ENCODE measurements around the gene OR51B4. TPM values are rescaled to one million over a fixed set of nuclear protein-coding genes. Genes with fewer than 3 reads are reported as not detected.
"Not testable (repeated sequence)": the region's sequence is repeated elsewhere in the genome, so short reads cannot be mapped to it uniquely, and the experiment has no call there.

The OR51B4 gene
- total RNA-seq, 2 experiments from 2014 or later = not detected

DNA sequence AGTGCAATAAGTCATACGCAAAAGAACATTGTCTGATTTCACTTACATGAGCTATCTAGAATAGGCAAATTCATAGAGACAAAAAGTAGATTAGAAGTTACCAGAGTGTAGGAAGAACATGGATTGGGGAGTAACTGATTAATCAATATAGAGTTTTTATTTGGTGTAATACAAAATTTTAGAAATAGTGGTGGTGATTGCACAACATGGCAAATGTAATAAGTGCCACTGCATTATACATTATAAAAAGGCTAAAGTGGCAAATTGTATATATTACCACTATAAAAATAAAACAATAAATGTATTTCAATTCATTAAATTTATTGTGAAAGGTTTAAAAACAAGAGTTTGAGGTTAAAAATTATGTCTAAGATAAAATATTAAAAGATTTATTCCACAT lies 8.7 kb upstream of the OR51B4 start:
- DNase-seq (no peak), ATAC-seq (ENCODE audit: low read depth) (no peak)
- Mint-ChIP-seq H3K27me3 (peaks cover 3% of the 10 kb centered on the region), H3K9me3 (no peaks in the 10 kb centered on the region), H3K27ac (no peak overlapping the region), H3K4me3 (no peak overlapping the region), H3K4me1 (no peaks in the 10 kb centered on the region), H3K36me3 (no peaks in the 10 kb centered on the region)
- POLR2A ChIA-PET = no interaction called here

GRCh38 chr11:5307256-5308019 lies 5.7 kb upstream of the OR51B4 start:
- no peak overlapping the region for H3K4me3 Mint-ChIP-seq
- no peaks in the 10 kb centered on the region for H3K9me3 Mint-ChIP-seq
- no peak overlapping the region for H3K27ac Mint-ChIP-seq
- POLR2A ChIA-PET = no interaction called here
- ATAC-seq (ENCODE audit: low read depth) (no peak), DNase-seq (no peak)
- peaks cover 3% of the 10 kb centered on the region for H3K27me3 Mint-ChIP-seq
- H3K4me1 Mint-ChIP-seq = no peaks in the 10 kb centered on the region
- no peaks in the 10 kb centered on the region for H3K36me3 Mint-ChIP-seq

DNA sequence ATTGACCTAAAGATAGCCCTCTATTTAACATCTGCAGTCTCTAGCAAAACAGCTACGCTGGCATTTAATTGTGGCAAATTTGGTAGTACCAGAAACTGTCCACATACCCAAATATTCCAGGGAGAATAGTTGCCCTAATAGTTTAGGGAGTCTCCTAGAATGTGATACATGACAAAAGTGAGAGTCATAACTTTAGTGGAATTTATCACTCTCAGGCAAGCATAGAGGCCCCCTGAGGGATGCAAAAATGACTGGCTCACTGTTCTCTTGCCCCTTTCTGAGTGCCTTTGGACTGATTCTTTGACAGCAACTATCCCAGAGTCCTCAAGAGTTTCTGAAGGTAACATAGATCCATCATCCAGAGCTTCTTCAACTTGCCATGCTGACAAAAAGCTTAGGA lies 2.3 kb upstream of the OR51B4 start:
- Mint-ChIP-seq H3K4me1 (no peaks in the 10 kb centered on the region), H3K36me3 (no peaks in the 10 kb centered on the region), H3K9me3 (no peaks in the 10 kb centered on the region), H3K27me3 (peaks cover 3% of the 10 kb centered on the region), H3K4me3 (no peak overlapping the region), H3K27ac (no peak overlapping the region)
- ATAC-seq (ENCODE audit: low read depth) = no peak
- POLR2A ChIA-PET = no interaction called here
- DNase-seq = no peak

- POLR2A ChIA-PET = no interaction called here
- Mint-ChIP-seq H3K4me1 (no peaks in the 10 kb centered on the region), H3K4me3 (no peak overlapping the region), H3K9me3 (no peaks in the 10 kb centered on the region), H3K27me3 (peaks cover 3% of the 10 kb centered on the region), H3K36me3 (no peaks in the 10 kb centered on the region), H3K27ac (no peak overlapping the region)
- no peak for DNase-seq
- no peak for ATAC-seq (ENCODE audit: low read depth)
These were observed 1.9 kb upstream of the OR51B4 start for GRCh38 chr11:5303626-5304025.

DNA sequence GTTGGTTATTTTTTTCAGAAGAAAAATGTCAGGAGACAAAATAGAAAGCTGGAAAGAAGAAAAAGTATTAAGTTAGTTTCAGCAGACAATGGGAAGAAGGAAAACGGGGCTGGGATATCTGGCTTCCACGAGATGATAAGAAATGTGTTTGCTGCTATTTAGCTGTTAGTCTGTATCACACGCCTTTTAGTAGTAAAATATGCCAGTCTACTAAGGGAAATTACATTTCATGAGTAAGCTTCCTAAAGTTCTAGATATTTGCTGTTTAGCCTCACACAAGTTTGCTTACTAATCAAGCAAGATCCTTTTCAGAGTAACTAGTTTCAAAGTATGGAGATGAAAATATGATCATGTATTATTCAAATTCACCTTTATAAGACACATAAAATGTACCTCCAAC lies 1.5 kb downstream of the OR51B4 start:
- no peak for ATAC-seq (ENCODE audit: low read depth)
- Mint-ChIP-seq H3K27ac (no peak overlapping the region), H3K9me3 (no peaks in the 10 kb centered on the region), H3K4me3 (no peak overlapping the region), H3K4me1 (no peaks in the 10 kb centered on the region), H3K36me3 (no peaks in the 10 kb centered on the region), H3K27me3 (peaks cover 7% of the 10 kb centered on the region)
- POLR2A ChIA-PET = no interaction called here
- no peak for DNase-seq

GRCh38 chr11:5298451-5298850 lies 3.3 kb downstream of the OR51B4 start:
- ATAC-seq (ENCODE audit: low read depth) = no peak
- POLR2A ChIA-PET = no interaction called here
- no peaks in the 10 kb centered on the region for H3K36me3 Mint-ChIP-seq

GRCh38 chr11:5297721-5298323 lies 3.9 kb downstream of the OR51B4 start:
- Mint-ChIP-seq H3K4me3 (no peak overlapping the region), H3K4me1 (no peaks in the 10 kb centered on the region), H3K27me3 (peaks cover 7% of the 10 kb centered on the region), H3K9me3 (no peaks in the 10 kb centered on the region), H3K36me3 (no peaks in the 10 kb centered on the region), H3K27ac (no peak overlapping the region)
- ATAC-seq (ENCODE audit: low read depth) (no peak), DNase-seq (no peak)
- POLR2A ChIA-PET = no interaction called here

More at GRCh38 chr11:5298451-5298850, 3.3 kb downstream of the OR51B4 start:
- DNase-seq = no peak
- Mint-ChIP-seq H3K27me3 (peaks cover 7% of the 10 kb centered on the region), H3K4me1 (no peaks in the 10 kb centered on the region), H3K4me3 (no peak overlapping the region), H3K9me3 (no peaks in the 10 kb centered on the region), H3K27ac (no peak overlapping the region)

DNA sequence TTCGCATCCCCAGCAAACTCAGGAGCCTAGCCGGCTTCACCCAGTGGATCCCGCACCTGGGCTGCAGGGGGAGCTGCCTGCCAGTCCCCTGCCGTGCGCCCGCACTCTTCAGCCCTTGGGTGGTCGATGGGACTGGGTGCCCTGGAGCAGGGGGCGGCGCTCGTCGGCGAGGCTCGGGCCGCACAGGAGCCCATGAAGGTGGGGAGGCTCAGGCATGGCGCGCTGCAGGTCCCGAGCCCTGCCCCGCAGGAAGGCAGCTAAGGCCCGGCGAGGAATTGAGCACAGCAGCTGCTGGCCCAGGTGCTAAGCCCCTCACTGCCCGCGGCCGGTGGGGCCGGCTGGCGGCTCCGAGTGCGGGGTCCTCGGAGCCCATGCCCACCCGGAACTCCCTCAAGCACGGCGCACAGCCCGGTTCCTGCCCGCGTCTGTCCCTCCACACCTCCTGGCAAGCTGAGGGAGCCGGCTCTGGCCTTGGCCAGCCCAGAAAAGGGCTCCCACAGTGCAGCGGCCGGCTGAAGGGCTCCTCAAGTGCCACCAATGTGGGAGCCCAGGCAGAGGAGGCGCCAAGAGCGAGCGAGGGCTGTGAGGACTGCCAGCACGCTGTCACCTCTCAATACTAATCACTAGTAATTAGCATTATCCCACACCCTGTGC lies 7.3 kb downstream of the OR51B4 start:
- H3K4me1 Mint-ChIP-seq; H3K4me3 Mint-ChIP-seq; H3K27ac Mint-ChIP-seq; H3K36me3 Mint-ChIP-seq; H3K9me3 Mint-ChIP-seq; ATAC-seq (ENCODE audit: low read depth); H3K27me3 Mint-ChIP-seq; DNase-seq; POLR2A ChIA-PET: not testable (repeated sequence)

DNA sequence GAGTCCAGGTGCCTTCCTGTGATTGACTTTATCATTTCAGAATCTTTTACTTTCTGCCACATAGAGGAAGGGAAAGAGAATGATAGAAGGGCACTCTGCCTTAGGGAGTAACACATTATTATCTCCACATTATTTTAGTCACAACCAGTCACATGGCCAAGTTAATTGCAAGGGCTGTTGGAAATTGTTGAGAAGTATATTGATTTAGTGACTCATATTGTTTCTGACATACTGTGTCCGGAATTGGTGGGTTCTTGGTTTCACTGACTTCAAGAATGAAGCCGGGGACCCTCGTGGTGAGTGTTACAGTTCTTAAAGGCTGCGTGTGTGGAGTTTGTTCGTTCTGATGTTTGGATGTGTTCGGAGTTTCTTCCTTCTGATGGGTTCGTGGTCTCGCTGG lies 8.7 kb downstream of the OR51B4 start:
- ATAC-seq (ENCODE audit: low read depth) (no peak), DNase-seq (no peak)
- Mint-ChIP-seq H3K36me3 (no peaks in the 10 kb centered on the region), H3K27me3 (peaks cover 7% of the 10 kb centered on the region), H3K4me3 (no peak overlapping the region), H3K4me1 (no peaks in the 10 kb centered on the region), H3K27ac (no peak overlapping the region), H3K9me3 (no peaks in the 10 kb centered on the region)
- POLR2A ChIA-PET = no interaction called here

DNA sequence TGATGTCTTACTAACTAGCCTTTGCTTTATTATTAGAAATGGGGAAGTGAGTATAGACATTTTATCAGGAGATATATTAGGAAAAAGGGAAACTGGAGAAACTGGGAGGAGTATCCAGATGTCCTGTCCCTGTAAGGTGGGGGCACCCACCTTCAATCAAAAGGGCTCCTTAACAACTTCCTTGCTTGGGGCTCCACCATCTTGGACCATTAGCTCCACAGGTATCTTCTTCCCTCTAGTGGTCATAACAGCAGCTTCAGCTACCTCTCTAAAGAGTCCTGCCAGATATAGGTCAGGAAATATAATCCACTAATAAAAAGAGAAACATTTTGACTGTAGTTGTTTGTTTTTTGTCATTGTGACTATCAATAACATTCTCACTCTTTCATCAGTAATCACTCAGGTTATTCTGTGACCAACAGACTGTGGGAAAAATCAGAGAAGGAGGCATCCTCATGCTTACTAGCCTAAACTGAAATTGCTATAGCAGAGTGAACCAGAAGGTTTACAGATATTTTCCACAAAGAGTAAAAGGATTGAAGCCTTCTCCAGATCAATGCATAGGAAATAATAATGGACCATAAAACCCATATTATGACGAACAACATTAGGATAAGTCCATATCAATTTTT lies 10.4 kb downstream of the OR51B4 start:
- Mint-ChIP-seq H3K4me3 (no peak overlapping the region), H3K9me3 (no peaks in the 10 kb centered on the region), H3K27ac (no peak overlapping the region), H3K27me3 (peaks cover 3% of the 10 kb centered on the region), H3K36me3 (no peaks in the 10 kb centered on the region), H3K4me1 (no peaks in the 10 kb centered on the region)
- POLR2A ChIA-PET = no interaction called here
- no peak for DNase-seq
- ATAC-seq (ENCODE audit: low read depth) = no peak

DNA sequence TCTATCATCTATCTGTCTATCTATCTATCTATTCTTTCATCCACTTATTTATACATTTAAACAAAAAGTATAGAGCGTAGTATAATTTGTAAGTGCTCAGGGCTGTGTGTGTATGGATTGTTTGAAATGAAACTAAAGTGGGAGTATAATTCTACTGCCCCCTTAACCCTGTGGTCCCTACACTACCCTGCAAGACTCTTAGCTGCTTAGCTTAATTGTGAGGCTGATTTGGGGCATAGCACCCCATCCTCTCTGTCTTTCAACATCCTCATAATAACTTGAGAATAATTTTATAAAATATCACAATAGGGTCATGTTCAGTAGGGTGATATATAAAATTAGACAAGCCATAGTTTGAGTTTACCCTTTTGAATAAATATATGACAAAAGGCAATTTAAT lies 11.6 kb downstream of the OR51B4 start:
- Mint-ChIP-seq H3K4me1 (no peaks in the 10 kb centered on the region), H3K4me3 (no peak overlapping the region), H3K9me3 (no peaks in the 10 kb centered on the region), H3K36me3 (no peaks in the 10 kb centered on the region), H3K27me3 (no peaks in the 10 kb centered on the region), H3K27ac (no peak overlapping the region)
- POLR2A ChIA-PET = no interaction called here
- DNase-seq = no peak
- ATAC-seq (ENCODE audit: low read depth) = no peak

DNA sequence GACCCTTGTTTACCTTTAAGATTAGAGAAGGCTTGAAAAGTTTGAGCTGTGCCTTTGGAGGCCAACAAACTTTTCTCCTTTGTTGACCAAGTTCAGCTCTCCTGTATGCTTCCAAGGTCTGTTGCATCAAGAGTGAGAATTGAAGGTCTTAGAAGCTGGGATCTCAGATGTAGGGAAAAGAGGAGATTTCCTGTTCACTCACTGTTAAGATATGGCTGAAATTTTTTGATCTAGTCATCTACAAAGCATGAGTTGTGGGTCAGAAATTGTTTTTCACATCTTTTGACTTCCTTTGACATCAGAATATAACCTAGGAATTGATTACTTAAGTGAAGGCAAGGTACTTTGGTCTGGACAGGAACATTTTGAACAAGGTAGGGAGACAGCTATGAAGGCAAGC lies 12.1 kb downstream of the OR51B4 start:
- Mint-ChIP-seq H3K4me1 (no peaks in the 10 kb centered on the region), H3K9me3 (no peaks in the 10 kb centered on the region), H3K27ac (no peak overlapping the region), H3K36me3 (no peaks in the 10 kb centered on the region), H3K4me3 (no peak overlapping the region), H3K27me3 (no peaks in the 10 kb centered on the region)
- ATAC-seq (ENCODE audit: low read depth) = no peak
- no peak for DNase-seq
- POLR2A ChIA-PET = no interaction called here

GRCh38 chr11:5288906-5289550 lies 12.7 kb downstream of the OR51B4 start:
- Mint-ChIP-seq H3K27me3 (no peaks in the 10 kb centered on the region), H3K4me3 (no peak overlapping the region), H3K9me3 (no peaks in the 10 kb centered on the region), H3K4me1 (no peaks in the 10 kb centered on the region), H3K27ac (no peak overlapping the region), H3K36me3 (no peaks in the 10 kb centered on the region)
- DNase-seq (no peak), ATAC-seq (ENCODE audit: low read depth) (no peak)
- POLR2A ChIA-PET = no interaction called here
